Measurements from ENCODE around the gene YLPM1. TPM values are rescaled to one million over a fixed set of nuclear protein-coding genes. Genes with fewer than 3 reads are reported as not detected.

YLPM1 gene
- polyA plus RNA-seq, 4 donors: 66.7 to 109 (median 92.9) TPM

DNA sequence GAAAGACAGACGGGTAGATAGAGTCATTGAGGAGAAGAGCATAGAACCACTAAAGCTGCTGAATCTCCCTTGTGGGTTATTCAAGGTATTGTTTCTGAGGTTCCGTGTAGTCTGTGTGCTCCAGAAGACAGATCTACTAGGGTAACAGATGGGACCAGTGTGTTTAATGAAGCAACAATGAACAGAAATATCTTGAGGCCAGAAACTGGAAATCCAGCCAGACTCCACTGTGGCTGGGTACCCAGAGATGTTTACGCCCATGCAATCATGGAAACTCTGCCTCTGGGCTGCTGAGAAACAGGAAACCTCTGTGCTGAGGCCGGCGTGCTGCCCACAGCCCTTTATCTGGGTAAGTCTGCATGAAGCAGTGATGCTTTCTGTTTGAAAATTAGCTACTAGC is 104.6 kb downstream of the YLPM1 start:
- DNase-seq (ENCODE audit: low read depth in 4 of 4, low spot score in 2 of 4): no peak

- DNase-seq (ENCODE audit: low read depth in 4 of 4, low spot score in 2 of 4): no peak
Measured at GRCh38 chr14:74868739-74869138, 105.6 kb downstream of the YLPM1 start.

DNA sequence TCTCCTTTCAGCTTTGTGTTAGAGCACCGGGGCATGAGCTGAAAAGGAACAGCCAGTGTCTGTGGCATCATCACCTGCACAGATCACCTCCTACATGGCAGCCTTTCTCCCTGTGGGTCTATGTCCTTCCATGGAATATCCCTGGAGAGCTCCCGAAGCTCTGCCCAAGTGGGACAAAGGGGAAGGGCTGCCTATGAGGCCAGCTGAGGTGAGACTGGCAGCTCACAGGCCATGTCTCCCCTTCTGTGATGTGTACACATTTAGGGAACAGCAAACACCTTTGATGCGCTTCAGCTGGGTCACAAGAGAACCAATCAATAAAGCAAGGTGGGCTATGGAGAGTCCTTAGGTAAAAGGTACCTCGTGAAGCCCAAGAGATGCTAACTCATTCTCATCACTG is 108.7 kb downstream of the YLPM1 start:
- no peak for DNase-seq (ENCODE audit: low read depth in 4 of 4, low spot score in 2 of 4)

DNA sequence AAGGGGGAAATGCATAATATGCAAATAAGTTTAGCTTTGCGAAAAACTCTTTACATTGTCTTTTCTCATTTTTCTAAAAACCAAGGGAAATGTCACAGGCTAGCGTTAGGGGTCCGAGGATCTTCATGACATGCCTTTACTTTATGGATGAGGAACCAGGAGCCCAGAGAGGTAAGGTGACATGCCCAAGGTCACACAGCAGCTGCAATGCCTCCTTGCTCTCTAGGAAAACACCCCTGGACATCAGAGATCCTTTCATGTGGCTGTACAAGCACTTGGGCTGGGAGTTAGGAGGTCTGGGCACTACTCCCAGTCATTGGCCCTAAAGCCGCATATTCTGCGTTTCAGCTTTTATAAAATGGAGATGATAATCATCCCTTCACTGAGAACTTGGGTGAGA is 112.1 kb downstream of the YLPM1 start:
- DNase-seq (ENCODE audit: low read depth in 4 of 4, low spot score in 2 of 4): no peak

DNA sequence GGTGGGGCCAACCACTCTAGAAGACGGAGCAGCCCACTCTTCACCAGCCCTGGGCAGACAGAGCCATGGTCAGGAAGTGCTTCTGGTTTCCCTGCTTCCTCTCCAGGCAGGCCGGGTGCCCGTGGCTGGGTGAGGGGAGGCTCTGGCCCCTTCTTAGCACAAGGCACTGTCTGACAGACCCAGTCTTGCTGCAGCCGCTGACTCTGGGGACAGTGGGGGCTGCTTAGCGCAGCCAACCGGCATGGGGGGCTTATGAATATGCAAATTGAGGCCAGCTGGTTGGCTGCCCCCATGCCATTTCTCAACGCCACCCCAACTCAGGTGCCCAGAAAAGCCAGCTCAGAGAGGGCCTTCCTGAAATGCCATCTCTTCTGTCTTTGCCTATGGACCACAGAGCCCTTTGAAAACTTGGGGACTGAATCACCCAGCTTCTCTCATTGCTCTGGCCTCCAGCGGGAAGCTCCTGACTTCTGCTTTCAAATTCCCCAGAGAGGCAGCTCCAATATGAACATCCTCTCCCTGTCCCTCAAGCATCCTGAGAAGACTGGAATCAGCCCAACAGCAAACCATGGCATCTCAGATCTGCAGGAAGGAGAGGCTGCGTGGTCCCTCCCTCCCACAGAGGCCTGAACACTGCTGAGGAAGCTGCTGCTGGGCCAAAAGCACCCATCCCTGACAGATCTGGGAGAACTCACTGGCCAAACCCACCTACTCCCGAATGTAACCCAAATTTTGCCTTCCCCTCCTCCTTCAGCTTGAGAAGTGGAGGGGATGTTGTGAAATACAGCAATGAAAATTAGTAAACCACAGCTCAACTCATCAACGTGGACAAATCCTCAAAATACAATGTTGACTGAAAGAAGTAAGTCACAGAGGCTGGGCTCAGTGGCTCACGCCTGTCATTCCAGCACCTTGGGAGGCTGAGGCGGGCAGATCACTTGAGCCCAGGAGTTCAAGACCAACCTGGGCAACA is 113.1 kb downstream of the YLPM1 start, which contains the start of gene PROX2:
TSS of gene PROX2 (minus strand) at position 205 of the 973 bp plus-strand sequence. CDS start 12,311 bp downstream, outside the sequence.
- DNase-seq (ENCODE audit: low read depth in 4 of 4, low spot score in 2 of 4): no peak

DNA sequence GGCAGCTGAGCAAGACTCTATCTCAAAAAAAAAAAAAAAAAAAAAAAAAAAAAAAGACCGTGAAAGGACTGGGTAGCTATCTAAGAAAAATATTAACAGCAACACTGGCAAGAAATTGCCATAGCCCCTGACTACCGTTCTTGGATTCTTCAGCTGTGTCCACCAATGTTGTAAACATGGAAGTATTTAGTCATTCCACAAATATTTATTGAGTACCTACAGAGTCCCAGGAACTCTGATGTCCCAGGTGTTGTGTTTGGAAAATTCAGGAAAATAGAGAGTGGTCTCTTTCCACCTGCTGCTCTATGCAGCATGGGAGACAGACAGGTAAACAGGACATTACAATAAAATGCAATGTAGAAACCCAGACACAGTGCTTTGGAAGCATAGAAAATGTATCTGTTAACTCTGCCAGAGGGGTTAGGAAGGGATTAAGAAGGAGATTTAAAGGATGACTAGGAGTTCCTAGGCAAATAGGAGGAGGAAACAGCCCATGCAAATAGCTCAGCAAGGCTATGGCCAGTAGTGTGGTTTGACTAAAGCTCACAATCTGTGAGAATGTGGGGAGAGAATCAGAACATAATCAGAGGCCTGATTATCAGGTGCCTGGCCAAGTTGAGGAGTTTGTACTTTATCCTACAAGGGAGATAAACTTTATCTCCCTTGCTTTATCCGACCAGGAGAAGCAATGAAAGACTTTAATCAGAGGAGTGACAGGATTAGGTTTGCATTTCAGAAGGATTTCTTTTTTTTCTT is 116.5 kb downstream of the YLPM1 start:
- no peak for DNase-seq (ENCODE audit: low read depth in 4 of 4, low spot score in 2 of 4)

DNA sequence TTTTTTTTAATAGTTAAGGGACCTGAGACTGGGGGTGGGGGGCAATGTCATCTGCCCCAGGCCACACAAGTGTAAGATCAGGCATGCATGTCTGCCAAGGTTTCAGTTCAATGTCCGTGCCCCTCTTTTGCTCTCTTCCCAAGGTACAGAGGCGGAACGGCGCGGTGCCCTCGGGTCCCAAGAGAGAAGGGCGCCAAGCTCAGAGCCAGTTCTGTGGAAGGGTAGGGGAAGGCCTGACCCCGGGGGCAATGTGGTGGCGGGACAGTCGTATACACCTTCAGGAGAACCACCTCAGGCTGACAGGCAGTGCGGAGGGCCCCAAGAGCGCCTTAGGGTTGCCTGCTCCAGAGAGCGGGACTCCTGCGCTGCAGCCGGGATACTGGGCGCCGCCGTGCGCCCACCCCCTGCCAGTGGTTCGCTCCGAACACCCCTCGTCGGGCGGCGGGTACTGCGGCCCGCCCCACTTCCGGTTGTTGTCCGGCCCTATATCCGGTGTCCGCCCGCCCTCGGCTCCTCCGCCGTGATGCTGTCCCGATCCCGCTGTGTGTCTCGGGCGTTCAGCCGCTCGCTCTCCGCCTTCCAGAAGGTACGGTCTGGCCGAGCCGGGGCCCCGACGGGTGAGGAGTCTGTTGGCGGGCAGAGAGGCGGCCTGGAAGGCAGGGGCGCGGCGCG is 118.5 kb downstream of the YLPM1 start, which contains the start of gene DLST:
TSS of gene DLST (plus strand) at position 486 of the 672 bp plus-strand sequence. CDS start at position 524, 38 bp downstream.
- DNase-seq (ENCODE audit: low read depth in 4 of 4, low spot score in 2 of 4): peak in 3 of 4 donors; percentile 67 to 82 (median 69)

GRCh38 chr14:74882103-74882920 is 119.2 kb downstream of the YLPM1 start:
- peak in 2 of 4 donors; percentile 20 to 34 for DNase-seq (ENCODE audit: low read depth in 4 of 4, low spot score in 2 of 4)

Other genes starting within 250 kb of the YLPM1 start
- gene LTBP2, start 151.1 kb upstream of the YLPM1 start, polyA plus RNA-seq (ENCODE audit: insufficient read length in 4 of 4): 1 to 10 TPM; 2.6 to 4.9 (median 3.4) TPM
- gene AREL1, start 50.2 kb upstream of the YLPM1 start, polyA plus RNA-seq (ENCODE audit: insufficient read length in 4 of 4): 10 to 100 TPM; 33.5 to 38.0 (median 35.0) TPM
- 10 to 100 TPM; 51.2 to 69.7 (median 58.6) TPM for gene FCF1, start 50.2 kb upstream of the YLPM1 start, polyA plus RNA-seq (ENCODE audit: insufficient read length in 4 of 4)
- 1 to 10 TPM in 2 of 4 donors, under 1 TPM in 2; 0.38 to 4.0 (median 1.6) TPM for gene PROX2, start 112.8 kb downstream of the YLPM1 start, polyA plus RNA-seq (ENCODE audit: insufficient read length in 4 of 4)
- gene DLST, start 118.6 kb downstream of the YLPM1 start, polyA plus RNA-seq (ENCODE audit: insufficient read length in 4 of 4): 100 to 1,000 TPM; 103 to 135 (median 125) TPM
- 1 to 10 TPM; 1.0 to 2.1 (median 1.7) TPM for gene RPS6KL1, start 159.9 kb downstream of the YLPM1 start, polyA plus RNA-seq (ENCODE audit: insufficient read length in 4 of 4)
- 10 to 100 TPM in 2 of 4 donors, 1 to 10 TPM in 2; 7.0 to 10.7 (median 9.9) TPM for gene PGF, start 192.3 kb downstream of the YLPM1 start, polyA plus RNA-seq (ENCODE audit: insufficient read length in 4 of 4)
- 10 to 100 TPM; 59.2 to 74.4 (median 63.7) TPM for gene EIF2B2, start 239.6 kb downstream of the YLPM1 start, polyA plus RNA-seq (ENCODE audit: insufficient read length in 4 of 4)

Measured in left renal cortex interstitium (tissue), 4 donors.